NCI-H345 treated with DMSO at 0.1 percent for 48 hours (cell line): ENCODE measurements around the gene GULP1.

Source experiments
- DNase-seq: peaks from one replicate; lab custom pipeline; 2025; ENCODE audit not compliant: unreplicated experiment; lab: John Stamatoyannopoulos, UW

GULP1 gene

GRCh38 chr2:188629753-188630527 lies 338.3 kb downstream of the GULP1 start:
- DNase-seq: no peak

- DNase-seq: no peak
Observed at GRCh38 chr2:188631037-188631809, 339.5 kb downstream of the GULP1 start.

- no peak for DNase-seq
Observed at GRCh38 chr2:188634656-188635055, 343.0 kb downstream of the GULP1 start.
